HG02642 (cell line): Measurements from ENCODE around the gene LHFPL2.

Experiments used
- ATAC-seq: cut with Tn5 transposase; IDR thresholded peaks from one replicate; pipeline ENCODE4 v1.9.1; 2021; ENCODE audit warnings: mild to moderate bottlenecking; ENCODE audit not compliant: unreplicated experiment, poor library complexity

Gene LHFPL2

GRCh38 chr5:78553580-78554353 is 94.8 kb downstream of the LHFPL2 start:
- ATAC-seq, result no peak

GRCh38 chr5:78552729-78553342 is 95.7 kb downstream of the LHFPL2 start:
- no peak for ATAC-seq

- ATAC-seq, result no peak
These were observed 97.7 kb downstream of the LHFPL2 start for GRCh38 chr5:78550891-78551290.

GRCh38 chr5:78549043-78549442 is 99.5 kb downstream of the LHFPL2 start:
- ATAC-seq, result no peak

- ATAC-seq, result no peak
These were observed 100.6 kb downstream of the LHFPL2 start for GRCh38 chr5:78547731-78548615.

- no peak for ATAC-seq
These were observed 101.4 kb downstream of the LHFPL2 start for GRCh38 chr5:78547183-78547582.

GRCh38 chr5:78546276-78546996 is 102.1 kb downstream of the LHFPL2 start:
- ATAC-seq, result no peak

GRCh38 chr5:78545406-78545805 is 103.2 kb downstream of the LHFPL2 start:
- ATAC-seq, result no peak

GRCh38 chr5:78544561-78545201 is 103.9 kb downstream of the LHFPL2 start:
- no peak for ATAC-seq

GRCh38 chr5:78543916-78544315 is 104.7 kb downstream of the LHFPL2 start:
- ATAC-seq, result no peak

GRCh38 chr5:78543292-78543691 is 105.3 kb downstream of the LHFPL2 start:
- no peak for ATAC-seq

GRCh38 chr5:78542321-78542840 is 106.2 kb downstream of the LHFPL2 start:
- no peak for ATAC-seq

GRCh38 chr5:78541086-78541654 is 107.4 kb downstream of the LHFPL2 start:
- ATAC-seq, result no peak

GRCh38 chr5:78540335-78541085 is 108.1 kb downstream of the LHFPL2 start:
- ATAC-seq, result no peak

GRCh38 chr5:78538240-78538850 is 110.2 kb downstream of the LHFPL2 start:
- ATAC-seq, result no peak

GRCh38 chr5:78537821-78538220 is 110.8 kb downstream of the LHFPL2 start:
- ATAC-seq, result no peak

- ATAC-seq, result no peak
These were observed 111.2 kb downstream of the LHFPL2 start for GRCh38 chr5:78537411-78537810.

GRCh38 chr5:78536661-78537196 is 111.8 kb downstream of the LHFPL2 start:
- no peak for ATAC-seq
